Stimulated activated CD8-positive, alpha-beta memory T cell treated with anti-CD3 and anti-CD28 coated beads, Interleukin-7, amount 100 ng/mL, for 1 hour (primary cell): ENCODE results near the gene LBHD2.
"Not testable (repeated sequence)": the region's sequence is repeated elsewhere in the genome, so short reads cannot be mapped to it uniquely, and the experiment has no call there.

Source experiments
- DNase-seq, 2 donors: peaks; one replicate each; pipeline ENCODE4 v3.0.0-alpha.2; 2020; ENCODE audit warnings: low read depth in 2 of 2

LBHD2 gene

GRCh38 chr14:103104654-103105452 is 20.8 kb downstream of the LBHD2 start:
- peak; percentile 39 to 58 for DNase-seq

- no peak for DNase-seq
These were observed 21.7 kb downstream of the LBHD2 start for GRCh38 chr14:103105580-103106150.

GRCh38 chr14:103107455-103107854 is 23.4 kb downstream of the LBHD2 start:
- DNase-seq, result no peak

- DNase-seq, result no peak
These were observed 24.1 kb downstream of the LBHD2 start for GRCh38 chr14:103107941-103108748.

- DNase-seq, result no peak
These were observed 24.8 kb downstream of the LBHD2 start for GRCh38 chr14:103108749-103109207.

- DNase-seq, result no peak
These were observed 25.8 kb downstream of the LBHD2 start for GRCh38 chr14:103109535-103110441.

GRCh38 chr14:103110681-103111231 is 26.7 kb downstream of the LBHD2 start:
- no peak for DNase-seq

GRCh38 chr14:103111232-103111868 is 27.3 kb downstream of the LBHD2 start:
- DNase-seq, result no peak

- no peak for DNase-seq
These were observed 28.6 kb downstream of the LBHD2 start for GRCh38 chr14:103112400-103113243.

GRCh38 chr14:103113303-103113702 is 29.3 kb downstream of the LBHD2 start:
- DNase-seq, result no peak

GRCh38 chr14:103113774-103114173 is 29.8 kb downstream of the LBHD2 start:
- no peak for DNase-seq

GRCh38 chr14:103115086-103115679 is 31.2 kb downstream of the LBHD2 start:
- DNase-seq, result not testable (repeated sequence)

- no peak for DNase-seq
These were observed 32.0 kb downstream of the LBHD2 start for GRCh38 chr14:103115845-103116572.

GRCh38 chr14:103116636-103117035 is 32.6 kb downstream of the LBHD2 start:
- no peak for DNase-seq

GRCh38 chr14:103117499-103117898 is 33.5 kb downstream of the LBHD2 start:
- DNase-seq, result not testable (repeated sequence)

- no peak for DNase-seq
These were observed 34.1 kb downstream of the LBHD2 start for GRCh38 chr14:103118018-103118662.

GRCh38 chr14:103118663-103119404 is 34.8 kb downstream of the LBHD2 start:
- no peak for DNase-seq
